ENCODE data around the gene ACKR3.

- TF ChIP-seq POLR2A (IDR thresholded peaks at IDR 0.05) (no peak), CTCF (IDR thresholded peaks at IDR 0.05) (no peak)
These were observed 47.0 kb downstream of the ACKR3 start for GRCh38 chr2:236616624-236617023.

Data from testis (tissue), 2 donors.